ENCODE measurements around the gene MMAB.

MMAB gene

GRCh38 chr12:109553483-109553882, 19.8 kb downstream of the MMAB start:
- no peak for DNase-seq (ENCODE audit: low read depth in 2 of 2)
- TF ChIP-seq CTCF (IDR thresholded peaks at IDR 0.05; ENCODE audit: low read depth, low read length): no peak
- H3K4me3 ChIP-seq (replicated peaks in 1 of 2; ENCODE audit: low read depth in 2 of 2, low read length in 2 of 2): no peak overlapping the region

DNA sequence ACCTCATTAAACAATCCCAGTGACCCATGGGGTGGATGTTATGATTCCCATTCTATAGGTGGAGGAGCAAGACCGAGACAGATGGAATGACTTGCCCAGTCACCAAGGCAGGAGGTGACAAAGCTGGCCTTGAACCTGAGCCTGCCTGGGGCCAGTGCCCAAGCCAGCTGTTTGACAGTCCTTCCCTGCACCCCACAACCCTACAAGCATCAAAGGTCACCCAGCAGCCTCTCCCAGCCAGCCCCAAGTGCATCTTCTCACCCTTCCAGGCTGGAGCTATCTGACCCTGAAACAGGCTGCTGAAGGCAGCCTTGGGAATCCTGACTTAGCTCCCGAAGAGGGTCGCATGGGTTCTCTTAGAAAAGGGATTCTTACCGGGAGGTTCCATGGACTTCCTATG, 20.3 kb downstream of the MMAB start:
- no peak for DNase-seq (ENCODE audit: low read depth in 2 of 2)
- TF ChIP-seq CTCF (IDR thresholded peaks at IDR 0.05; ENCODE audit: low read depth, low read length): no peak
- H3K4me3 ChIP-seq (replicated peaks in 1 of 2; ENCODE audit: low read depth in 2 of 2, low read length in 2 of 2): no peak overlapping the region

GRCh38 chr12:109551108-109551507, 22.2 kb downstream of the MMAB start:
- no peak for TF ChIP-seq CTCF (IDR thresholded peaks at IDR 0.05; ENCODE audit: low read depth, low read length)
- DNase-seq (ENCODE audit: low read depth in 2 of 2): no peak
- no peak overlapping the region for H3K4me3 ChIP-seq (replicated peaks in 1 of 2; ENCODE audit: low read depth in 2 of 2, low read length in 2 of 2)

- no peak overlapping the region for H3K4me3 ChIP-seq (replicated peaks in 1 of 2; ENCODE audit: low read depth in 2 of 2, low read length in 2 of 2)
- TF ChIP-seq CTCF (IDR thresholded peaks at IDR 0.05; ENCODE audit: low read depth, low read length): no peak
- no peak for DNase-seq (ENCODE audit: low read depth in 2 of 2)
Observed at GRCh38 chr12:109550281-109550680, 23.0 kb downstream of the MMAB start.

DNA sequence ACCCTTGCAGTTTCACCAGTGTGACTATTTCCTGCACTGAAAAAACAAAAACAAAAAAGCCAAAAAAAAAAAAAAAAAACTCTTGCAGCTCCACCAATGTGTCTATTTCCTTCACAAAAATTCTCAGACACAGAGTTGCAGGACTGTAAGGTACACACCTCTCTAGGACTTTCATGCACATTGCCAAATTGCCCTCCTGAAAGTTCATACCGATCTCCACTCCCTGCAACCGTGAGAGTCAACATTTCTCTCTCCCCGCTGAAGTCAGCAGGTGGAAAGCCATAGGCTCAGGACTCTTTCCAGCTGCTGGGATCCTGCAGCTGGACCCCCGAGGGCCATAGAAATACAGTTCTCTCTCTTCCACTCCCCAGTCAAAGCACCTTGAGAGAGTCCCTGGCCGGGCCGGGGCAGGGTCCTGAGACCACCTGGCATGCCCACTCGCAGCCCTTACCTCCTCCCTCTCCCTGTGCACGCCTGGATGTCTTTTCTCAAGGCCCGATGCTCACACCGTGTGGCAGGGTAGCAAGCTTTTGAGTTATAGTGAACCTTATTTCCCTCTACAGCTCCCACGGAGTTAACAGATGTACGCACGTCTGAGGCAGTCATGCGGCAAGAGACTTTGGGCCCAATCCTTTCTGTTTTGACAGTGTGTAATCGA, 23.6 kb downstream of the MMAB start:
- no peak for DNase-seq (ENCODE audit: low read depth in 2 of 2)
- TF ChIP-seq CTCF (IDR thresholded peaks at IDR 0.05; ENCODE audit: low read depth, low read length): no peak
- no peak overlapping the region for H3K4me3 ChIP-seq (replicated peaks in 1 of 2; ENCODE audit: low read depth in 2 of 2, low read length in 2 of 2)

- no peak for TF ChIP-seq CTCF (IDR thresholded peaks at IDR 0.05; ENCODE audit: low read depth, low read length)
- no peak for DNase-seq (ENCODE audit: low read depth in 2 of 2)
- H3K4me3 ChIP-seq (replicated peaks in 1 of 2; ENCODE audit: low read depth in 2 of 2, low read length in 2 of 2): no peak overlapping the region
Observed at GRCh38 chr12:109548258-109548657, 25.0 kb downstream of the MMAB start.

DNA sequence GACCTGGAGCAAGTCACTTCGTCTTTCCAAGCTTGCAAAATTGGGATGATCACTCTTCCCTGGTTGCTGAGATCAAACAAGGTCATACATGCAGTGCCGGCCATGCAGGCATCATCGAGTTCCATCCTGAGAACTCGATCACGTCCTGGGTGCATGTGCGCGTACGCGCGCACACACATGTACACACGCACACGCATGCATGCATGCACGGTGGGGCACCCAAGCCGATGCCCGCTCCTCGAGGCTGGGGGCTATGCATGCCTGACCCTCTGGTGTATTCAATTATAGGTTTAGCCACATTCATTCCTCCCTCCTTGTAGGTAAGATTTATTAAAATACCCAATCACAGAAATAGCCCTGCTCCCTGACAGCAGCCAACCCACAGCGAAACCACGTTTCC, 26.0 kb downstream of the MMAB start:
- no peak overlapping the region for H3K4me3 ChIP-seq (replicated peaks in 1 of 2; ENCODE audit: low read depth in 2 of 2, low read length in 2 of 2)
- no peak for TF ChIP-seq CTCF (IDR thresholded peaks at IDR 0.05; ENCODE audit: low read depth, low read length)
- DNase-seq (ENCODE audit: low read depth in 2 of 2): no peak

All from cardiac fibroblast (primary cell).